Measurements from ENCODE around the gene SPATA13.

Gene SPATA13

DNA sequence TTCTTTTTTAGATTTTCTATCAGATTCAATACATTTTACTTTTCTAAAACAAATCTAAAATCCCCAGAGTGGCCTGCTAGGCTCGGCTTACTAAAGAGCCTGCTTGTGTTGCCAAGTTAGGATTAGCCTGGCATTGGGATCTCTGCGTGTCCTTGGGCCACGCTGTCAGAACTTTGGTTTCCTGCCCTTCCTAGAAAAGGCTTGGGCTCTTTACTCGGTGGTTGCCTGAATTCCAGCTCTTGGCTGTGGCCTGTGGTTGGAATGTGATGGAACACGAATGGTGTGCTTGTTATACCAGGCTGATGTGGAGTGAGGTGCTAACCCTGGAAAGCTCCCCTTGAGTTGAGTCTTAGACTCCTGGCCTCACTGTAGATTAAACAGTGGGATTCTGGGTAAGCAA, 8.5 kb downstream of the SPATA13 start:
- no peak for DNase-seq

DNA sequence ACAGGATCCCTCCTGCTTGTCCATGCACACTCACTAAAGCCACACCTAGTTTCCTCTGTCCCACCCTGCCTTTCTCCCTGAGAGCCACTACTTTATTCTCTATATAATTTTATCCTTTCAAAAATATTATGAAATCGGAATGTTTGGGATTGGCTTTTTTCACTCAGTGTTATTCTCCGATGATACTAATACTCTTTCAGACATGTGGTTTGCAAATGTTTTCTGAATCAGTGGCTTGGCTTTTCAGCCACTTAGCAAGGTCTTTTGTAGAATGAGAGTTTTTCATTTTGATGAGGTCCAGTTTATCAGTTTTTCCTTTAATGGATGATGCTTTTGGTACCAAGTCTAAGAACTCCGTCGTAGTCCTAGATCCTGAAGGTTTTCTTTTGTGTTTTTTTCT, 11.6 kb downstream of the SPATA13 start:
- no peak for DNase-seq

DNA sequence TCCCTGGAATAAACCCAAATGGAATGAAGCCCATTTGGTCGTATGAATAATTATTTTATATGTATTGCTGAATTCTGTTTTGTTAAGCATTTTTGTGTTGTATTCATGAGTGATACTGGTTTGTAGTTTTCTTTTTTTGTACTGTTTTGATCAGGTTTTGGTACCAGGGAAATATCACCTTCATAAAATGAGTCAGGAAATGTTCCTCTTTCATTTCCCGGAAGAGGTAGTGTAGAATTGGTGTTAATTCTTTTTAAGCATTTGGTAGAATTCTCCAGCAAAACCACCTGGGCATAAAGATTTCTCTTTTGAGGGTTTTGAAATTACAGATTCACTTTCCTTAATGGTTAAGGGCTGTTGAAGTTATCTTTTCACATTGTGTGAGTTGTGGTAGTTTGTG, 13.3 kb downstream of the SPATA13 start:
- DNase-seq, result no peak

DNA sequence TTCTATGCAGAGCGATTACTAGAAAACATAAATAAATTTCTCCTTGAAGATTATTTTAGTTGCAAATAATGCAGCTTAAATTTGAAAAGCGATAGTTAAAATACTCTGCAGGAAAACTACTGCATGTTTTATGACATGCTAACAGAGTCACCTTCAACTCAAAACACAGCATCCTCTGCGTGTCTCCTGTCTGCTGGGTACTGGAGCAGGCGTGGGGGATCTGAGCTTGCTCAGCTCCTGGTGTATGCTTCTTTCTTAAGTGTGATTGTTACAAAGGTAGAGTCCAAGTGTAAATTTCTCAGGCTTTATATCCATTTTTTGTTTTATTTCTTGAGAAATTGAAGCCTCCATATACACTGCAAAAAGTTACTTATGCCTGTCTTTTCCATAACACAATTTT, 15.3 kb downstream of the SPATA13 start:
- DNase-seq, result no peak

DNA sequence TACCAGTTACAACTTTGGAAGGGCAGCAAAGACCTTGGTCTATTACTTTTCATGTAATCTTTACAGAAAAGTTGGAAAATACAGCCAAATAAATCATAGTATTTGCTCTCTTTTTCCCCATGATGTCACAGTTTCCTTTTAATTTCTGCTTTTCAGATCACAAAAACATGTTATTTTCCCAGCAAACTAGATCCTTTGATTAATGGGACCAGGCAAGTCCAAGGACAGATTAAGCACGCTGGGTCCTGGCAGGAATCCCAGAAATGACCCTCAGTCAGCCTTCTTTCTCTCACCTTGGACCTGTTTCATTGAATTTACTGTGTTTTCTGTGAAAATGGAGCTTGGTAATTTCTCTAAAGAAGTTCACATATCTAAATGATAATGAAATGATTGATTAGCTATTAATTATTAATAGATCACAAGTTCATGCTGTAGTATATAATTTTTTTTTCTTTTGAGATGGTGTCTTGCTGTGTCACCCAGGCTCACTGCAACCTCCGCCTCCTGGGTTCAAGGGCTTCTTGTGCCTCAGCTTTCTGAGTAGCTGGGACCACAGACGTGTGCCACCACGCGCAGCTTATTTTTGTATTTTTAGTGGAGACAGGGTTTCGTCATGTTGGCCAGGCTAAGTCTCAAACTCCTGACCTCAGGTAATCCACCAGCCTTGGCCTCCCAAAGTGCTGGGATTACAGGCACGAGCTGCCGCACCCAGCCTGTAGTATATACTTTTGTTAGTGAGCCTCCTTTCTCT, 16.0 kb downstream of the SPATA13 start:
- DNase-seq, result no peak

DNA sequence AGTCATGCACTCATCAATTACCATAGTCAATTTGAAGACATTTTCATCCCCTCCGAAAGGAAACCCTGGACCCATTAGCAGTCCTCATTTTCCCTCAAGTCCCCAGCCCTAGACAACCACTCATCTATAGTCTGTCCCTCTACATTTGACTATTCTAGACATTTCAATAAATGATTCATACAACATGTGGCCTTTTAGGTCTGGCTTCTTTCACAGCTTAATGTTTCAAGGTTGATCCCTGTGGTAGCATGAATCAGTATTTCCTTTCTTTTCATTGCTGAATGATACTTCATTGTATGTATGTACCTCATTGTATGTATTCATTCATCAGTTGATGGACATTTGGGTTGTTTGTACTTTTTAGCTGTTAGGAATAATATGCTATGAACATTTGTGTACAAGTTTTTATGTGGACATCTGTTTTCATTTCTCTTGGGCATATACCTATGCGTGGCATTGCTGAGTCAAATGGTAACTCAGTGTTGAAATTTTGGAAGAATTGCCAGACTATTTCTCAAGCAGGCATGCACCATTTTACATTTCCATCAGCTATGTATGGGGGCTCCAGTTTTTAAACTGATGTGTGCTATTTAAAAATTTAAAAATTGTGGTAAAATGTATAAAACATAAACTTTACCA, 18.4 kb downstream of the SPATA13 start:
- DNase-seq, result no peak

DNA sequence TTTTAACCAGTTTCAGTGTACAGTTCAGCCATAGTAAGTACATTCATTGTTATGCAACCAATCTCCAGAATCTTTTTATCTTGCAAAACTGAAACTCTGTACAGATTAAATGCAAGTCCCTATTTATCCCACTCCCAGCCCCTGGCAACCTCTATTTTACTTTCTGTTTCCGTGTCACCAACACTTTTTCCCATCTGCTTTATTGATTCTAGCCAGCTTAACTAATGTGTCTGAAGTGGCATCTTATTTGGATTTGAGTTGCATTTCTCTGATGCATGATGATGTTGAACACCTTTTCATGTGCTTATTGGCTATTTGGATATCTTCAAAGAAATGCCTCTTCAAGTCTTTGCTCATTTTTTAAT, 18.9 kb downstream of the SPATA13 start:
- DNase-seq, result no peak

DNA sequence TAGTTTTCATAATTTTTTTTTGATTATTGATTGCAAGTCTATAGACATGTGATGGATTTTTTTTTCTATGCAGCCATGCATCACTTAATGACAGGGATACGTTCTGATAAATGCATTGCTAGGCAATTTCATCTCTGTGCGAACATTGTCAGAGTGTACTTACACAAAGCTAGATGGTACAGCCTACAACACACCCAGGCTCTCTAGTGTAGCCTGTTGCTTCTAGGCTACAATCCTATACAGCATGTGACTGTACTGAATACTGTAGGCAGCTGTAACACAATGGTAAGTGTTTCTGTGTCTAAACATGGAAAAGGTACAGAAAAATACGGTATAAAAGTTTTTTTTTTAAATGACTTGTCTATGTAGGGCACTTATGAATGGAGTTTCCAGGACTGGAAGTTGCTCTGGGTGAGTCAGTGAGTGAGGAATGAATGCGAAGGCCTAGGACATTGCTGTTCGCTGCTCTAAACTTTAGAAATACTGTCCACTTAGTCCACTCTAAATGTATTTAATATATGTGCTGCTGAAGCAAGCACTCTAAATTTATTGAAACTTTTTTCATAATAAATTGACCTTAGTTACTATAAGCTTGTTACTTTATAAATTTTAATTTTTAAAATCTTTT, 20.3 kb downstream of the SPATA13 start:
- DNase-seq, result no peak

DNA sequence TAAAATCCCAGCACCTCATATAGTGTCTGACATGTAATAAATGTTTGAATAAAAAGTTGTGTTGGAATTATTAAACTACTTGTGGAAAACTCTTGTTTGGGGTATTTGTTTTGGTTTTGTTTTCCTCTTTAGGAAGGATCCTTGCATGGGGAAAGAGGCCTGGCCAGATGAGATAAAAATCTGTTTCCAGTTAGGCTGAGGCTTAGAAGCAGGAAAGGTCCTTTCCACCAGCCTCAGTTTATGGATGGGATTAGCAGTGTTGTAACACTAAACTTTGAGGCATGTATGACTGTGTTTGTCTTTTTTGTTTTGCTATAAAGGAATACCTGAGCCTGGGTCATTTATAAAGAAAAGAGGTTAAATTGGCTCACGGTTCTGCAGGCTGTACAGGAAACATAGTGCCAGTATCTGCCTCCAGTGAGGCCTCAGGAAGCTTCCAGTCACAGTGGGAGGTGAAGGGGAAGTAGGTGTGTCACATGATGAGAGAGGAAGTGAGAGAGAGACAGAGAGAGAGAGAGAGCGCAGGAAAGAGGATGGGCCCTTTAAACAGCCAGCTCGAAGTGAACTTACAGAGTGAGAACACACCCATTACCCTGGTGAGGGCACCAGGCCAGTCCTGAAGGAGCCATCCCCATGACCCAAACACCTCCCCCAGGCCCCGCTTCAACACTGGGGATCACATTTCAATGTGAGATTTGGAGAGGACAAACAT, 21.6 kb downstream of the SPATA13 start:
- no peak for DNase-seq

DNA sequence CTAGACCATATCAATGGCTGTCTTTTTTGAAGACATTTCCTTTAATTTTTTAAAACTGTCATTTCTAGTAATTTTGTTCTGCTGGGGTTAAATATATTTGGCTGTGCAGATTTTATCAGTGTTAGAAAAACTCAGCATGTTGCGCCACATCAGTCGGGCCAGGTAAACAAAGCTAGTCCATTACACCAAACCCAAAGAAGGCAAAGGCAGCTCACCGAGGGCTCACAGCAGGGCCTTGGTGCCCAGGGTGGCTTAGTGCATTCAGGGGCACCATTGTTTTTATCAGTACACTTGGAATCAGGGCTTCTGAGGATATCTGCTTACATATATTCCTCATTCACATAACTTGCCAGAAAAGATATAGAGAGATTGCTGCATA, 22.2 kb downstream of the SPATA13 start:
- no peak for DNase-seq

DNA sequence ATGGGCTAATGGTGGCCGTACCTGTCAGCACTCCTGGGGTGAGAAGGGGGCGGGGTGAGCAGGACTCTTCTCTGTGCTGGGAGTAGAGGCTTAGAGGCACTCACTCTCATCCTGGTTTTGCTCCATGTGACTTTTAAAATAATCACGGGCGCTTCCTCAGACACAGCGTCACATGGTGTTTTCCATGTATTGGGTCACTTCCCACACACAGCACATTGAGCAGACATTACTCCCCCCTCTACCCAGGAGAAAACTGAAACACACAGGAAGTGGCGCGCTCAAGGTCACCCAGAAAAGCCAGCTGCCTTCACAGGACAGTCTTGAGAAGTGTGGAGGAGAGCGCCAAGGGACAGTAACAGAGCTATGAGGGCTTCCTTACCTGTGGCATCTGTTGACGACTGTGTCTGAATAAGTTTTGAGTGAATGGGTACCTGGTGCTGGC, 23.2 kb downstream of the SPATA13 start:
- DNase-seq, result no peak

DNA sequence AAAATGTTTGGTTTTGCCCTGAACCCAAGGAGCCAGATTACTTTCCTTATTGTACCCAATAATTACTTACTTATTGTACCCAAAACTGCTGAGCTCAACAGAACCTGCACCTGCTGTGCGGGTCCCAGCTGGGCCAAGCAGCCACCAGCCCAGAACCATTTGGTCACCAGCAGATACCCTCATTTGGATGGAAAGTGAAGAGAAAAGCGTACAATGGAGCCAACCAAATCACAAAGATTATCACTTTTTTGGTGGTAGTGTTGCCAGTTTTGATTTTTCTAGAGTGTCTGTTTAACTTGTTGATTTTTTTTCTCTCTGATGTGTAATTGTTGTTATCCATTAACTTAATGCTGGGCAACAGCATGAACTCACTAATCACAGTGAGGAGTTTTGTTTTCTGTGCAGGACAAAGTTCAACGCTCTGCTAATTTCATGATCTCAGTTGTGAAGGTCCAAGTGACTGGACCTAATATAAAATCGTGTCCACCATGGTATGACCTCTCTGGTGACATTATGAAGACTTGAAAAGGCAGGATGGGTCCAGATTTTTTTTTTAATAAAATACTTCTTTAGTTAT, 23.8 kb downstream of the SPATA13 start:
- no peak for DNase-seq

DNA sequence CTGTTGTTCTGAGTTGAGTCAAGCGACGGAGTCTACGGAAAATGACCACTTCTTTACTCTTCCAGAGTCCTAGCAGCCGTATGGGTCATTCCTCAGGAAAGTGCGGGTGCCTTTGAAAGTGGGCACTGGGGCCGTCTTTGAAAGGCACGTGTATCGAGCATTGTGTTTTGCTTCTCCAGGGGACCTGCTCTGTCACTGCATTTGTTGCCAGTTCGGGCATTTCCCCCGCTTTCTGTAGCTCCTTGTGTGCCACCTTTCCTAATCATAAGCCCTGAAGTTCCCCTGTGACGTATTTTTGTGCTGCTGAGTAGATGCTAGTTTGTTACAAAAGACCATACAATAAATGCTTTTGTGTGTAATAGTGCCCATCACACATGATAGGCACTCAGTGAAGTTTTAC, 24.4 kb downstream of the SPATA13 start:
- DNase-seq, result no peak

DNA sequence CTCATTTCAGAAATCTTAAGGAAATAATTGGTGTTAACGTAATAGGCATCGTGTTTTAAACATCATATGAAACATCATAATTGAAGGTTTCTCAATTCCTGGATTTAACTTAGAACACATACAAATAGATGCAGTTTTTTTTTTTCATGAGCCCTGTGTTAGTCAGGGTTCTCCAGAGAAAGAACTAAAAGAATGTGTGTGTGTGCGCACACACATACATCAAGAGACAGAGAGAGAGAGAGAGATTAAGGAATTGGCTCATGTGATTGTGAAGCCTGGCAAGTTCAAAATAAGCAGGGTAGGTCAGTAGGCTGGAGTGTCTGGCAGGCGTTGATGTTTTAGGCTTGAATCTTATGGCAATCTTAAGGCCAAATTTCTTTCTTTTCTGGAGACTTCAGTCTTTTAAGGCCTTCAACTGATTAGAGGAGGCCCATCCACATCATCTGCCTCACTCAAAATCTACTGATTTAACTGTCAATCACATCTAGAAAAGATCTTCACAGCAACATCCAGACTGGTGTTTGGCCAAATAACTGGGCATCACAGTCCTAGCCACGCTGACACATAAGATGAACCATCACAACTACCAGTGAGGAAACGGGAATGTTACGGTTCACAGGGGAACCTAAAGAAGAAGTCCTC, 25.2 kb downstream of the SPATA13 start:
- no peak for DNase-seq

DNA sequence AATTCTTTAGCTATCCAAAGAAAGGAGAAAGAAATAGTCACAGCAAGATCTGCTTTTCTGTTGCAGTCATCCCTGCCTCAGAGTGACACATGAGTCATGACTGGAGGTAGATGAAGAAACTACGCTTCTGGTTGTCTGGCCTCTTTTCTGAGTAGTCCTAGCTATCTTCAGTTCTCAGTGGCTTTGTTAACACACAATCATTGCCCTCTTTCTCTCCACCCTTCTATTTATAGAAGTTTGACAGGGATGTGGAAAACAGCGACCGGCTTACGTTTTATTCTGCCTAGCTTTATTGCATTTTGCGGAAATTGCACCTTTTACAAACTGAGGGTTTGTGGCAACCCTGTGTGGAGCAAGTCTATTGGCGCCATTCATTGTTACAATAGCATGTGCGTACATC, 26.7 kb downstream of the SPATA13 start:
- no peak for DNase-seq

DNA sequence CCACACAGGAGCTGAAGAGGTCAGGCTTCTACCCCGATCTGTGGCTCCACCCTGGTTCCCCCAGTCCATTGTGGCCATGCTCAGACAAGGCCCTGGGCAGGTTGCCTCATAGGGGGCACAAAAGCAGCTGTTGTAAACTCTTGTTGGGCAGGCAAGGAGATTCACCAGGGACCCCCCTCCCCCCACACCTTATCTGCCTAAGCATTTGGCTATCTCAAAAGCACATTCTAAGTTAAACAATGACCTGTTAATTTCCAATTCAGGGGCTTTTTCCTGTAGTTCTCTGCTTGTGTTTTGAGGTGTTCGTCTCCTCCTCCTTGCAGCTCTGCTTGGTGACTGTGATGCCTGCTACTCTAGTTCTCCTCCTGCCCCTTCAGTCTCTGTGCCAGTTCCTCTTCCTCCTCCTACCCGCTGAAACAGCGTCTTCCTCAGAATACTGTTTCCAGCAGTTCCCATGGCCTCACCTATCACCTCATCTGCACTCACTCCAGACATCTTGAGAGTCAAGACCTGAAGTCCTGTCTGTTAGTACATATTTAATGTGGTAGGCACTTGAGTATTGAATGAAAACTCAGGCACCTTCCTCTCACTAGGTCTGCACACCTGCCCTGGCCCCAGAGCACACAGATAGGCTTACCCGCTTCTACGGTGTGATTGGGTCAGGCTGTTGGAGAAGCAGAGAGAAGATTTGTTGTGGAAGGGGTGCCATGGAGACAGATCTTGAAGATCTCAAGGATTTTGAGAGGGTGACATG, 31.7 kb downstream of the SPATA13 start:
- DNase-seq, result no peak

DNA sequence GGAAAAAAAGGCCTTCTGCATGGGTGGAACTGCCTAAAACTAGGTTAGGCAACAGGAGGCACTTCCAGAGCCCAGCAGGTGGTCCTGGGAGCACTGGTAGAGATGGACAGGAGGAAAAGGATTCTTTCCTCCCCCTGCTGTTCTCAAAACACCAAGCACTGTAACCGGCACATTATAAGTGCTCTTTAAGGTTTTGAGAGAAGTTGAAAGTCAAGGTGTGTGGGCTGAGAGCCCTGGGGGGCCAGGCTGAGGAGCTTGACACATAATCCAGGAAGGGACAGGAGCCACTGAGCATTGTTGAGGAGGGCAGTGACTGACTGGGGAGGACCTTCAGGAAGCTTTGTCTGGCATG, 32.3 kb downstream of the SPATA13 start:
- DNase-seq, result no peak

DNA sequence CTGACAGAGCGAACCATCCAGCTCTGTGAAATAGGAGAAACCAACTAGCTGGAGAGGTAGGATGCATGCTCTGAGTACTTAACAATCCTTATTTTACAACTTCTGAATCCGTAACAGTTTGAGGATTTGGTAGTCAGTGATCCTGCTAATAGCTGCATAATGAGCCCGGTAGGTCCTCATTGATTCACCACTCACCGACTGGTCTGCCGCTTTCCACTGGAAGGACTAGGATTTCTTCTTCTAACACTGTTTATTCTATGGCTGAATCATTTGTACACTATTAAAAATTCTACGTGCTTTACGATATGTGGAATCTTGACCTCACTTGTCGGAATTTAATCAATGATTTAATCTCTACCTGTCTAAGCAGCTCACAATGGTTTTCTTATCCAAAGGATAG, 33.9 kb downstream of the SPATA13 start:
- no peak for DNase-seq

DNA sequence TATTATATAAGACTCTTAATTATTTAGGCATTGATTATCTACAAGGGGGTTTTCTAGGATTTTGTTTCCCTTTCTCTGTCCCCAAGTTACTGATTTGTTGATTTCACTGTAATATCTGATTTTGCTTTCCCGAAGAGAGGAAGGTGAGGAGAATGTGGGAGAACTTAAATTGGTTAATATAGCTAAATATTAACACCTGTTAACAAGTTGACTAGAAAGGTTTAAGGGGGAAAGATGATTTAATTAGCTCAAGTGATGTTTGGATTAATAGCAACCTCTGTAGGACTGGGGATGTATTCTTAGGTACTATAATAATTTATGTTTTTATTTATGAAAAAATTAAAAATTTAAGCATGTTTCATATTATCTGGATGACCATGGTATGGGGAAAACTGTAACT, 35.1 kb downstream of the SPATA13 start:
- no peak for DNase-seq

DNA sequence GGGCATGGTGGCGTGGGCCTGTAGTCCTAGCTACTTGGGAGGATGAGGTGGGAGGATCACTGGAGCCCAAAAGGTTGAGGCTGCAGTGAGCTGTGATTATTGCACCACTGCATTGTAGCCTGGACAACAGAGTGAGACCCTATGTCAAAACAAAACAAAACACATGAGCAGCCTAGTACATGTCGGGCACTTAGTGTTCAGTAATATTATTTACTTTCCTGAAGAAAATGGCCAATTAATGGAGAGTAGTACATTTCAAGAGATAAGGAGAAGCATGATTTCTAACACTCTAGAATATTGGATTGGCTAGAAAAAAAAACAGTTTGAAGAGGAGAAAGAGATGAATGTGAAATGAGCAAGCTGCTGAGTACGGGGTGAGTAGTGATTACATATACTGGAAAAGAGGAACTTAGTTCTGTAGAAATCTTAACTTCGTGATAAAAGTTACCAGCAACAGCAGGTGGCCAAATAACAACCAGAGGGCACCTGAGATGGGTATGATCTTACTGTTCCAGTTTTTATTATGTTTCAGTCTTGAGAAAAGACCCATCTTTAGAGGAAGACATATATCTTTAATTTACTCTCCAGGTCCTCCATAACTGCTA, 36.2 kb downstream of the SPATA13 start:
- DNase-seq, result no peak

DNA sequence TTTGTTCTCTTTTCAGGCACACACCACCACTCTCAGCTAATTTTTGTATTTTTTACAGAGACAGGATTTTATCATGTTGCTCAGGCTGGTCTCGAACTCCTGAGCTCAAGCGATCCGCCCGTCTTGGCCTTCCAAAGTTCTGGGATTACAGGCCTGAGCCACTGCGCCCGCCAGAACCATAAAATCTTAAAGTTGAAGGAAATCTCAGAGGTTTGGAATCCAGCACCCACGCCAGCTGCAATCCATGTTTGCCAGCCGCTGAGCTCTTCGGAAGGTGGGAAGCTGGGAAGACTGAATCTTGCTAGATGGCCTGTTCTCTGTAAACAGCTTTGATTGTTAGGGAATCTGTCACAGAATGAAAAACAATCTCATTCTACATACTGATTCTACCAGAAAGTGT, 38.5 kb downstream of the SPATA13 start:
- DNase-seq, result no peak

DNA sequence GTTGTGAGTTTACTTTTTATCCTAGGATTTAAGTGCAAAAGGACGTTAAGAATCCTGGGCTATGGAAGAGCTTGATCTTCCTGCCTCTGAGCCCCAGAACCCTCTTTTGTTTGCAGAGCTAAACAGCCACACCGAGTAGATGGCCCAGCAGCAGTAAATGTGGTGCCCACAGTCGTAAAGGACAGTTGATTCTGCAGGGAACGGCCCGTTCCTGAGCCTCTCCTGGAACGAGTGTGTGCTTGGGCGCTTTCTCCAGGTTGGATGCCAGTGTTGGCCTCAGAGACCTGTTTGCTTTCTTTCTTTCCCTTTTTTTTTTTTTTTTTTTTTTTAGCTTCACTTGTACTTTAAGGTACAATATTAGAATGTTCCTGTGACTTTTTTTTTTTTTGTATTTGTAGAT, 41.7 kb downstream of the SPATA13 start:
- no peak for DNase-seq

Data from NCI-H2029 treated with DMSO at 0.1 percent for 48 hours (cell line).